ENCODE measurements around the gene TTC23L. TPM values are rescaled to one million over a fixed set of nuclear protein-coding genes. Genes with fewer than 3 reads are reported as not detected.

The TTC23L gene
- total and polyA plus RNA-seq, 4 donors: 4.1 to 6.1 (median 4.9) TPM

GRCh38 chr5:34889394-34889793, 50.4 kb downstream of the TTC23L start:
- H3K27ac ChIP-seq (ENCODE audit: low read depth, low read length): no peak overlapping the region
- no peaks in the 10 kb centered on the region for H3K4me1 ChIP-seq (ENCODE audit: control insufficient read depth, insufficient read depth, low read length)
- no peaks in the 10 kb centered on the region for H3K9me3 ChIP-seq (ENCODE audit: control insufficient read depth, insufficient read depth, low read length)
- no peak overlapping the region for H3K4me3 ChIP-seq (ENCODE audit: low read depth, low read length)
- H3K27me3 ChIP-seq (ENCODE audit: control insufficient read depth, insufficient read depth, low read length): no peaks in the 10 kb centered on the region
- H3K36me3 ChIP-seq (ENCODE audit: control insufficient read depth, insufficient read depth, low read length): no peaks in the 10 kb centered on the region
- WGBS (ENCODE audit: insufficient coverage): no CpG with 5 or more reads among the region's 1 CpG
- DNase-seq (ENCODE audit: low read depth in 4 of 6, low spot score in 6 of 6): no peak

GRCh38 chr5:34891981-34892380, 53.0 kb downstream of the TTC23L start:
- Histone ChIP-seq H3K27me3 (ENCODE audit: control insufficient read depth, insufficient read depth, low read length) (no peaks in the 10 kb centered on the region), H3K27ac (ENCODE audit: low read depth, low read length) (no peak overlapping the region), H3K4me1 (ENCODE audit: control insufficient read depth, insufficient read depth, low read length) (no peaks in the 10 kb centered on the region), H3K9me3 (ENCODE audit: control insufficient read depth, insufficient read depth, low read length) (no peaks in the 10 kb centered on the region), H3K4me3 (ENCODE audit: low read depth, low read length) (no peak overlapping the region), H3K36me3 (ENCODE audit: control insufficient read depth, insufficient read depth, low read length) (no peaks in the 10 kb centered on the region)
- 69% methylated on average over 2 of the region's 5 CpGs for WGBS (ENCODE audit: insufficient coverage)
- peak in 1 of 6 donors; percentile 59 for DNase-seq (ENCODE audit: low read depth in 4 of 6, low spot score in 6 of 6)

GRCh38 chr5:34892414-34892813, 53.5 kb downstream of the TTC23L start:
- DNase-seq (ENCODE audit: low read depth in 4 of 6, low spot score in 6 of 6): no peak
- no peaks in the 10 kb centered on the region for H3K4me1 ChIP-seq (ENCODE audit: control insufficient read depth, insufficient read depth, low read length)
- no peak overlapping the region for H3K4me3 ChIP-seq (ENCODE audit: low read depth, low read length)
- H3K27me3 ChIP-seq (ENCODE audit: control insufficient read depth, insufficient read depth, low read length): no peaks in the 10 kb centered on the region
- 90% methylated on average over 5 of the region's 6 CpGs for WGBS (ENCODE audit: insufficient coverage)
- no peak overlapping the region for H3K27ac ChIP-seq (ENCODE audit: low read depth, low read length)
- H3K9me3 ChIP-seq (ENCODE audit: control insufficient read depth, insufficient read depth, low read length): no peaks in the 10 kb centered on the region
- H3K36me3 ChIP-seq (ENCODE audit: control insufficient read depth, insufficient read depth, low read length): no peaks in the 10 kb centered on the region

GRCh38 chr5:34894716-34895115, 55.8 kb downstream of the TTC23L start:
- Histone ChIP-seq H3K27ac (ENCODE audit: low read depth, low read length) (no peak overlapping the region), H3K36me3 (ENCODE audit: control insufficient read depth, insufficient read depth, low read length) (no peaks in the 10 kb centered on the region), H3K4me3 (ENCODE audit: low read depth, low read length) (no peak overlapping the region), H3K4me1 (ENCODE audit: control insufficient read depth, insufficient read depth, low read length) (no peaks in the 10 kb centered on the region), H3K27me3 (ENCODE audit: control insufficient read depth, insufficient read depth, low read length) (no peaks in the 10 kb centered on the region), H3K9me3 (ENCODE audit: control insufficient read depth, insufficient read depth, low read length) (no peaks in the 10 kb centered on the region)
- whole genome bisulfite sequencing (ENCODE audit: insufficient coverage): no CpG with 5 or more reads among the region's 1 CpG
- no peak for DNase-seq (ENCODE audit: low read depth in 4 of 6, low spot score in 6 of 6)

- H3K4me3 ChIP-seq (ENCODE audit: low read depth, low read length): no peak overlapping the region
- H3K4me1 ChIP-seq (ENCODE audit: control insufficient read depth, insufficient read depth, low read length): no peaks in the 10 kb centered on the region
- H3K36me3 ChIP-seq (ENCODE audit: control insufficient read depth, insufficient read depth, low read length): no peaks in the 10 kb centered on the region
- no peak overlapping the region for H3K27ac ChIP-seq (ENCODE audit: low read depth, low read length)
- DNase-seq (ENCODE audit: low read depth in 4 of 6, low spot score in 6 of 6): no peak
- H3K27me3 ChIP-seq (ENCODE audit: control insufficient read depth, insufficient read depth, low read length): no peaks in the 10 kb centered on the region
- no peaks in the 10 kb centered on the region for H3K9me3 ChIP-seq (ENCODE audit: control insufficient read depth, insufficient read depth, low read length)
- WGBS (ENCODE audit: insufficient coverage): 80% methylated on average over 2 of the region's 2 CpGs
Observed at GRCh38 chr5:34895641-34896419, 56.9 kb downstream of the TTC23L start.

GRCh38 chr5:34897646-34898045, 58.7 kb downstream of the TTC23L start:
- Histone ChIP-seq H3K9me3 (ENCODE audit: control insufficient read depth, insufficient read depth, low read length) (no peaks in the 10 kb centered on the region), H3K4me3 (ENCODE audit: low read depth, low read length) (no peak overlapping the region), H3K4me1 (ENCODE audit: control insufficient read depth, insufficient read depth, low read length) (no peaks in the 10 kb centered on the region), H3K36me3 (ENCODE audit: control insufficient read depth, insufficient read depth, low read length) (no peaks in the 10 kb centered on the region), H3K27me3 (ENCODE audit: control insufficient read depth, insufficient read depth, low read length) (no peaks in the 10 kb centered on the region), H3K27ac (ENCODE audit: low read depth, low read length) (no peak overlapping the region)
- no peak for DNase-seq (ENCODE audit: low read depth in 4 of 6, low spot score in 6 of 6)

- Histone ChIP-seq H3K27ac (ENCODE audit: low read depth, low read length) (no peak overlapping the region), H3K36me3 (ENCODE audit: control insufficient read depth, insufficient read depth, low read length) (no peaks in the 10 kb centered on the region), H3K27me3 (ENCODE audit: control insufficient read depth, insufficient read depth, low read length) (no peaks in the 10 kb centered on the region), H3K9me3 (ENCODE audit: control insufficient read depth, insufficient read depth, low read length) (no peaks in the 10 kb centered on the region), H3K4me3 (ENCODE audit: low read depth, low read length) (no peak overlapping the region), H3K4me1 (ENCODE audit: control insufficient read depth, insufficient read depth, low read length) (no peaks in the 10 kb centered on the region)
- WGBS (ENCODE audit: insufficient coverage): 0% methylated on average over 2 of the region's 3 CpGs
- peak in 5 of 6 donors; percentile 60 to 95 (median 70) for DNase-seq (ENCODE audit: low read depth in 4 of 6, low spot score in 6 of 6)
Observed at GRCh38 chr5:34898258-34898895, 59.4 kb downstream of the TTC23L start.

GRCh38 chr5:34899066-34899465, 60.1 kb downstream of the TTC23L start:
- Histone ChIP-seq H3K4me1 (ENCODE audit: control insufficient read depth, insufficient read depth, low read length) (no peaks in the 10 kb centered on the region), H3K4me3 (ENCODE audit: low read depth, low read length) (no peak overlapping the region), H3K36me3 (ENCODE audit: control insufficient read depth, insufficient read depth, low read length) (no peaks in the 10 kb centered on the region), H3K27ac (ENCODE audit: low read depth, low read length) (no peak overlapping the region), H3K27me3 (ENCODE audit: control insufficient read depth, insufficient read depth, low read length) (no peaks in the 10 kb centered on the region), H3K9me3 (ENCODE audit: control insufficient read depth, insufficient read depth, low read length) (no peaks in the 10 kb centered on the region)
- DNase-seq (ENCODE audit: low read depth in 4 of 6, low spot score in 6 of 6): peak in 1 of 6 donors; percentile 17
- WGBS (ENCODE audit: insufficient coverage): 83% methylated on average over 2 of the region's 2 CpGs

- H3K9me3 ChIP-seq (ENCODE audit: control insufficient read depth, insufficient read depth, low read length): no peaks in the 10 kb centered on the region
- H3K27ac ChIP-seq (ENCODE audit: low read depth, low read length): no peak overlapping the region
- WGBS (ENCODE audit: insufficient coverage): 74% methylated on average over 5 of the region's 6 CpGs
- H3K4me1 ChIP-seq (ENCODE audit: control insufficient read depth, insufficient read depth, low read length): no peaks in the 10 kb centered on the region
- H3K27me3 ChIP-seq (ENCODE audit: control insufficient read depth, insufficient read depth, low read length): no peaks in the 10 kb centered on the region
- H3K4me3 ChIP-seq (ENCODE audit: low read depth, low read length): no peak overlapping the region
- peak in 1 of 6 donors; percentile 91 for DNase-seq (ENCODE audit: low read depth in 4 of 6, low spot score in 6 of 6)
- H3K36me3 ChIP-seq (ENCODE audit: control insufficient read depth, insufficient read depth, low read length): no peaks in the 10 kb centered on the region
Observed at GRCh38 chr5:34900652-34901051, 61.7 kb downstream of the TTC23L start.

GRCh38 chr5:34903260-34903659, 64.3 kb downstream of the TTC23L start:
- no peak for DNase-seq (ENCODE audit: low read depth in 4 of 6, low spot score in 6 of 6)
- Histone ChIP-seq H3K36me3 (ENCODE audit: control insufficient read depth, insufficient read depth, low read length) (no peaks in the 10 kb centered on the region), H3K4me1 (ENCODE audit: control insufficient read depth, insufficient read depth, low read length) (no peaks in the 10 kb centered on the region), H3K27ac (ENCODE audit: low read depth, low read length) (no peak overlapping the region), H3K4me3 (ENCODE audit: low read depth, low read length) (no peak overlapping the region), H3K27me3 (ENCODE audit: control insufficient read depth, insufficient read depth, low read length) (no peaks in the 10 kb centered on the region), H3K9me3 (ENCODE audit: control insufficient read depth, insufficient read depth, low read length) (no peaks in the 10 kb centered on the region)
- WGBS (ENCODE audit: insufficient coverage): no CpG with 5 or more reads among the region's 1 CpG

All from spinal cord (tissue), 10 donors.